K562 (cell line): ENCODE measurements around the gene ARHGAP28. TPM values are rescaled to one million over a fixed set of nuclear protein-coding genes. Genes with fewer than 3 reads are reported as not detected.

ENCODE experiments used
- ATF6 ChIP-seq: sonication (generic); formaldehyde crosslinking; IDR thresholded peaks from 2 replicates; pipeline ENCODE4 v1.4.0; 2020; ENCODE audit warnings: mild to moderate bottlenecking, missing genetic modification reagents
- ATF7 ChIP-seq: fragments of 450-650 bp; IDR thresholded peaks from 2 replicates; pipeline ENCODE4 v1.7.1; 2014; ENCODE audit warnings: mild to moderate bottlenecking, moderate library complexity
- BACH1 ChIP-seq: fragments of 200-800 bp; sonication (Bioruptor generic); IDR thresholded peaks from 2 replicates; pipeline ENCODE4 v1.6.1; 2016; ENCODE audit warnings: missing genetic modification characterization, missing compliant biosample characterization
- CBFA2T3 ChIP-seq: fragments of 450-650 bp; IDR thresholded peaks from 2 replicates; pipeline ENCODE4 v1.6.1; 2017
- DPF2 ChIP-seq: fragments of 450-650 bp; IDR thresholded peaks from 2 replicates; pipeline ENCODE4 v1.6.1; 2016
- E2F1 ChIP-seq: sonication (generic); formaldehyde crosslinking; IDR thresholded peaks from 2 replicates; pipeline ENCODE4 v1.8.1; 2023; ENCODE audit warnings: mild to moderate bottlenecking, missing genetic modification reagents, moderate library complexity
- FOXP1 ChIP-seq: sonication (generic); formaldehyde crosslinking; IDR thresholded peaks from 2 replicates; pipeline ENCODE4 v1.8.0; 2022; ENCODE audit warnings: mild to moderate bottlenecking, missing genetic modification reagents
- GATAD2B ChIP-seq: fragments of 450-650 bp; IDR thresholded peaks from 2 replicates; pipeline ENCODE4 v1.6.1; 2017; ENCODE audit warnings: mild to moderate bottlenecking, borderline replicate concordance
- HIVEP1 ChIP-seq: fragments of 250-450 bp; sonication (Bioruptor Pico); IDR thresholded peaks from 2 replicates; pipeline ENCODE4 v1.4.0; 2020; ENCODE audit warnings: mild to moderate bottlenecking
- KLF10 ChIP-seq: fragments of 250-450 bp; sonication (Bioruptor Pico); IDR thresholded peaks from 2 replicates; pipeline ENCODE4 v1.6.1; 2021; ENCODE audit warnings: matching md5 sums
- PBX2 ChIP-seq, 2 experiments: IDR thresholded peaks in 1 of 2; conservative IDR thresholded peaks in 1 of 2; 2 replicates each; pipeline ENCODE4 v1.6.1; 2016; ENCODE audit warnings: low read depth in 2 of 2, mild to moderate bottlenecking in 1 of 2, missing compliant biosample characterization in 1 of 2, missing genetic modification characterization in 1 of 2, moderate library complexity in 1 of 2
- PHB ChIP-seq: fragments of 250-450 bp; sonication (Bioruptor Pico); IDR thresholded peaks from 2 replicates; pipeline ENCODE4 v1.5.0; 2021
- PTTG1 ChIP-seq: fragments of 450-650 bp; IDR thresholded peaks from 2 replicates; pipeline ENCODE4 v1.6.1; 2016; ENCODE audit warnings: low read depth, mild to moderate bottlenecking, missing genetic modification characterization, missing compliant biosample characterization
- SMAD3 ChIP-seq: fragments of 450-650 bp; formaldehyde crosslinking; conservative IDR thresholded peaks from 2 replicates; pipeline ENCODE4 v1.4.0; 2020; ENCODE audit warnings: mild to moderate bottlenecking
- TARDBP ChIP-seq: fragments of 450-650 bp; IDR thresholded peaks from 2 replicates; pipeline ENCODE4 v1.6.1; 2016
- TCF3 ChIP-seq: sonication (generic); formaldehyde crosslinking; IDR thresholded peaks from 2 replicates; pipeline ENCODE4 v1.4.0; 2020; ENCODE audit warnings: mild to moderate bottlenecking, missing genetic modification reagents
- TCFL5 ChIP-seq: fragments of 250-450 bp; sonication (Bioruptor Pico); conservative IDR thresholded peaks from 2 replicates; pipeline ENCODE4 v1.6.1; 2021; ENCODE audit warnings: mild to moderate bottlenecking, moderate library complexity, matching md5 sums
- XRCC5 ChIP-seq: fragments of 200-400 bp; formaldehyde crosslinking; IDR thresholded peaks from 2 replicates; pipeline ENCODE4 v1.6.1; 2017; ENCODE audit warnings: low read depth, mild to moderate bottlenecking, low read length
- YBX1 ChIP-seq: fragments of 450-650 bp; IDR thresholded peaks from 2 replicates; pipeline ENCODE4 v1.7.1; 2016; ENCODE audit warnings: mild to moderate bottlenecking
- ZNF232 ChIP-seq: sonication (generic); formaldehyde crosslinking; IDR thresholded peaks from 2 replicates; pipeline ENCODE4 v1.8.0; 2022; ENCODE audit warnings: mild to moderate bottlenecking, missing genetic modification reagents
- ZSCAN29 ChIP-seq: fragments of 450-650 bp; IDR thresholded peaks from 2 replicates; pipeline ENCODE4 v1.6.1; 2017
- polyA plus RNA-seq, 8 experiments: library from polyadenylated mRNA; depleted of rRNA in 4 of 8; stranded (reverse) in 5 of 8; unstranded in 3 of 8; fragments of >200 nt; fragmentation: Nextera tagmentation in 2 of 8; fragmentation: Illumina TruSeq in 1 of 8; extraction: Ambion mirVana in 2 of 8; extraction: Trizol in 1 of 8; gene quantifications; 2 replicates each; pipeline versions ENCODE4 v1.2.1 to v1.2.3, GENCODE V29; 2011 to 2014; ENCODE audit warnings: inconsistent platforms in 1 of 8, missing spikeins in 1 of 8
- total RNA-seq, 7 experiments: library from RNA; depleted of rRNA in 6 of 7; stranded (reverse); fragments of >200 nt in 6 of 7; fragmentation: Illumina TruSeq in 2 of 7; extraction: Trizol in 2 of 7; gene quantifications; 2 replicates each; pipeline versions ENCODE4 v1.2.1 to v1.2.3, GENCODE V29; 2011 to 2021; ENCODE audit warnings: low replicate concordance in 1 of 7
- TF ChIP-seq, protein P1 (sequence below), 2 experiments: fragments of 450-650 bp; conservative IDR thresholded peaks; 2 replicates each; pipeline ENCODE4 v1.6.1; 2017; ENCODE audit warnings: mild to moderate bottlenecking in 2 of 2, moderate library complexity in 2 of 2

Gene ARHGAP28
- total and polyA plus RNA-seq, 9 of the 15 experiments (the other 6 are each of a cell fraction or from before 2014, with no cell fraction given), result 0.93 to 5.9 (median 5.0) TPM

- TF ChIP-seq E2F1 (peak; percentile 66; the same call in 1 of the 2 replicates), KLF10 (CRISPR knock-in tag) (no peak), BACH1 (no peak), PBX2 (CRISPR knock-in tag; IDR thresholded peaks at IDR 0.05; ENCODE audit: low read depth) (no peak), PBX2 (tag; conservative IDR thresholded peaks at IDR 0.05; ENCODE audit: low read depth) (no peak), YBX1 (no peak), CBFA2T3 (no peak), PHB (no peak), SMAD3 (no peak), HIVEP1 (CRISPR knock-in tag) (no peak), TARDBP (0 out of 2 replicates have a peak, but pooled peaks have one; percentile 20), TCFL5 (CRISPR knock-in tag) (no peak), ZSCAN29 (0 out of 2 replicates have a peak, but pooled peaks have one; percentile 34), ATF6 (CRISPR knock-in tag) (no peak), DPF2 (no peak), PTTG1 (tag) (no peak), FOXP1 (CRISPR knock-in tag) (peak; percentile 75), TCF3 (CRISPR knock-in tag) (no peak; the same call in 1 of the 2 replicates), XRCC5 (no peak), GATAD2B (peak; percentile 54; the same call in 1 of the 2 replicates), ZNF232 (CRISPR knock-in tag) (no peak), ATF7 (peak; percentile 69; the same call in 1 of the 2 replicates)
- TF ChIP-seq, protein P1, sequence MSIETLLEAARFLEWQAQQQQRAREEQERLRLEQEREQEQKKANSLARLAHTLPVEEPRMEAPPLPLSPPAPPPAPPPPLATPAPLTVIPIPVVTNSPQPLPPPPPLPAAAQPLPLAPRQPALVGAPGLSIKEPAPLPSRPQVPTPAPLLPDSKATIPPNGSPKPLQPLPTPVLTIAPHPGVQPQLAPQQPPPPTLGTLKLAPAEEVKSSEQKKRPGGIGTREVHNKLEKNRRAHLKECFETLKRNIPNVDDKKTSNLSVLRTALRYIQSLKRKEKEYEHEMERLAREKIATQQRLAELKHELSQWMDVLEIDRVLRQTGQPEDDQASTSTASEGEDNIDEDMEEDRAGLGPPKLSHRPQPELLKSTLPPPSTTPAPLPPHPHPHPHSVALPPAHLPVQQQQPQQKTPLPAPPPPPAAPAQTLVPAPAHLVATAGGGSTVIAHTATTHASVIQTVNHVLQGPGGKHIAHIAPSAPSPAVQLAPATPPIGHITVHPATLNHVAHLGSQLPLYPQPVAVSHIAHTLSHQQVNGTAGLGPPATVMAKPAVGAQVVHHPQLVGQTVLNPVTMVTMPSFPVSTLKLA (conservative IDR thresholded peaks at IDR 0.05), result peak; percentile 3 to 79; a peak in 1 of 4 replicates
Observed at GRCh38 chr18:6729247-6730091, at the start of gene ARHGAP28 (continued).
